ENCODE measurements around the gene TMEM61.
"Not testable (repeated sequence)": the region's sequence is repeated elsewhere in the genome, so short reads cannot be mapped to it uniquely, and the experiment has no call there.

The TMEM61 gene

DNA sequence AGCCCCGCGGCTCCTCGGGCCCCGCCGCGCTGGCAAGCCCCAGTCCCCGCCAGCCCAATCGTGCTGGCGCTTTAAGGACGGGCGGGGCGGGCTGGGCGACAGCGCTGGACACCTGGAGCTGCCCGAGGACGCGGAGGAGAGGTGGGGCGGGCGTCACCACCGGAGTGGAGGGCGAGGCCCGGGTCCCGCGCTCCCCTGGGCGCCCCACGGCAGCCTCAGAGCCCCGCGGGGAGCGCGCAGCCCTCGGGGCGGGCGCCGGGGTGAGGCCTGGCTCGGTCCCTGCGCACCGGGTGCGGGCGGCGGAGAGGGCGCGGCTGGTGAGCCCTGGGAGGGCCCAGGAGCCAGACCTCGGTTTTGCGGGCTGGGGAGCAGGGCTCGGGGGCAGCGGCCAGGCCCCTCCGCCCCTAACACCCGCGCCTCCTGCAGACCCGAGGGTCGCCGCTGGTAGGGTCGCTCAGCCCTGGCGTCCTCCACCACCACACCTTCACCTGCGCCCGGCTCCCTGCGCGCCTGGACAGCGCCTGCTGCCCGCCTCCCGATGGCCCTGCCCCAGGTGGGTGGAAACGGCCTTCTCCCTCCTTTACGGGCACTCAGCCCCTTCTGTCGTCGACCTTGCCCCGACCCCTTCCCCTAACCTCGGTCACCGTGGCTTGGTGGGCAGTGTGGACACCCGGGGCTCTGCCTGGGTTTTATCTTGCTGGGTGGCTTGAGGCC, at the start of gene TMEM61:
TSS of gene TMEM61 (plus strand) at position 101 of the 714 bp plus-strand sequence. CDS start at position 539, 438 bp downstream.
- no peak for DNase-seq (ENCODE audit: low read depth in 2 of 2)

DNA sequence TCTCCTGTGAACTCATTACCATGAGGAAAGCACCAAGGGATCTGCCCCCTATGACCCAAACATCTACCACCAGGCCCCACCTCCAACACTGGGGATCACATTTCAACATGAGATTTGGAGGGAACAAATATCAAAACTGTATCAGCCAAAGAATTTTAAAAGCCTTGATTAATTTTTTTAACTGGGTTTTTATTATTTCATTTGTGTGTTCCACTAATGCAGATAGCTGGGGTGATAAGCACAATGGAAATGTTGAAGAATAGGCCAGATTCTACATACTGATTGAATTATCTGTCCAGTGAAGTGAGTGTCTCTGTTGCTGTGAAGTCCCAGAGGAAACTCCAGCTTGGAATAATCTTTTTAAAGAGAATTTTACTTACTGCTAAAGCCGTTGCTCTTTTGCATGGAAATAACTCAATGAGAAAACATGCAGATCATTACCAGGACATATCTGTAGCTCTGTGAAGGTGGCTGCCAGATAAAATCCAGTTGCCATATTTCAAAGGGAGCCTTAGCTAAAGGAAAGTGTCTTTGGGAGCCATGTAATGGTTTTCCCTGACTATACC, 49.1 kb upstream of the TMEM61 start:
- no peak for DNase-seq (ENCODE audit: low read depth in 2 of 2)

DNA sequence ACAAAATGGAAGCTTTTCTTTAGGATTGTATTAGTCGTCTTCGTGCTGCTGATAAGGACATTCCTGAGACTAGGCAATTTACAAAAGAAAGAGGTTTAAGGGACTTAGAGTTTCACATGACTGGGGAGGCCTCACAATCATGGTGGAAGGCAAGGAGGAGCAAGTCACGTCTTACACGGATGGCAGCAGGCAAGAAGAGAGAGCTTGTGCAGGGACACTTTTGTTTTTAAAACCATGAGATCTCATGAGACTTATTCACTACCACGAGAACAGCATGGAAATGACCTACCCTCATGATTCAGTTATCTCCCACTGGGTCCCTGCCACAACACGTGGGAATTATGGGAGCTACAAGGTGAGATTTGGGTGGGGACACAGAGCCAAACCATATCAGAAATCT, 46.3 kb upstream of the TMEM61 start:
- DNase-seq (ENCODE audit: low read depth in 2 of 2) = not testable (repeated sequence)

DNA sequence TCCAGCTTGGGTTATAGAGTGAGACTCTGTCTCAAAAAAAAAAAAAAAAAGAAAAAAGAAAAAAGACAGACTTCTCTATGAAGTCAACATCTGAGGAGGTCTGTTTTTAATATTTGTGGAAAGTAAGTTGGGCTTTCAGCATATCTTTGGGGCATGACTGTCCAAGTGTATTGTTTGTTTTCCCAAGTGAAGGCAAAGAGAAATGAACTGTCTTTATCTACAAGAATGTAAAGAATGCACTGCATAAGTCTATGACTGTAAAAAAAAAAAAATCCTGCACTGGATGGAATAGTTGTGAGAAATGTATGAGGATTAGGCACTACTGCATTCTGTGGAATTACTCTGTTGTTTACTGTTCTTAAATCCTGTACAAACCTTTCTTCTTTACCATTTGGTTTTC, 45.6 kb upstream of the TMEM61 start:
- DNase-seq (ENCODE audit: low read depth in 2 of 2) = no peak

DNA sequence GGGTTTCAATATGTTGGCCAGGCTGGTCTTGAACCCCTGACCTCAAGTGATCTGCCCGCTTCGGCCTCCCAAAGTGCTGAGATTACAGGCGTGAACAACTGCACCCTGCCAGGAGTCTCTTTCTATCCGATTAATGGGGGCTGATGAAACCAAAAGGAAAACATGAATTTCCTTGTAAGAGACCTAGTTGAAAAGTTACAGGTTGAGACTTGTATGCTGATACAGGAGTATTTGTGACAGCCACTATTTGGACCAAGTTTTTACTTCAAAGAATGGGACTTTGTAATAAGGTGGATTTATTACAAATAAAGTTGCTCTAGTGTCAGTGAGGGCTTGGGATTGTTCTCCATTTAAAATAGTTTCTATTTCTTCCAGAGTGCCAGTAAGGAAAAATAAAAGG, 43.6 kb upstream of the TMEM61 start:
- DNase-seq (ENCODE audit: low read depth in 2 of 2) = no peak

DNA sequence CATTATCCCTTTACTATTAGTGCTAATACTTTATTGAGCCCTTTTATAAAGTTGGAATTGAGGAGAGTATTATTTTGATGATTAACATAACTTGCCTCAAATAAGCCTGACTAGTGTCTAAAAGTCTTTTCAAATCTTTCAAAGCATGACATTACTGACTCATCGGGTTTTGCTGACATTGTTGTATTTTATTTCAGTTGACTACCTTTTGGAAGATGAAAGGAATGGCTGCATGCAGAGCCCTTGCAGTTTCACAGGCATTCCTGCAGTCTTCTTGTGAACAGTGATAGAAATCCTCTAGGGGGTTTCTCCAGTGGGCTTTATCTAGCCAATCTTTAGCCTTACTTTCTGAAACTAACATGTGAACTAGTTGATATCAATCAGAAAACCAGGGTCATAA, 43.0 kb upstream of the TMEM61 start:
- no peak for DNase-seq (ENCODE audit: low read depth in 2 of 2)

DNA sequence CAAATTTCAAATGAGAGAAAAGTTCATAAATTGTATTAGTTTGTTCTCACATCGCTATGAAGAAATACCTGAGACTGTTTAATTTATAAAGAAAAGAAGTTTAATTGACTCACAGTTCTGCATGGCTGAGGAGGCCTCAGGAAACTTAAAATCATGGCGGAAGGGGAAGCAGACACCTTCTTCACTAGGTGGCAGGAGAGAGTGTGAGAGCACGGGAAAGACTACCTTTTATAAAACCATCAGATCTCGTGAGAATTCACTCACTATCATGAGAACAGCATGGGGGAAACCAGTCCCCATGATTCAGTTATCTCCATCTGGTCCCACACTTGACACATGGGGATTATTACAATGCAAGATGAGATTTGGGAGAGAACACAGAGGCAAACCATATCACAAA, 41.5 kb upstream of the TMEM61 start:
- not testable (repeated sequence) for DNase-seq (ENCODE audit: low read depth in 2 of 2)

DNA sequence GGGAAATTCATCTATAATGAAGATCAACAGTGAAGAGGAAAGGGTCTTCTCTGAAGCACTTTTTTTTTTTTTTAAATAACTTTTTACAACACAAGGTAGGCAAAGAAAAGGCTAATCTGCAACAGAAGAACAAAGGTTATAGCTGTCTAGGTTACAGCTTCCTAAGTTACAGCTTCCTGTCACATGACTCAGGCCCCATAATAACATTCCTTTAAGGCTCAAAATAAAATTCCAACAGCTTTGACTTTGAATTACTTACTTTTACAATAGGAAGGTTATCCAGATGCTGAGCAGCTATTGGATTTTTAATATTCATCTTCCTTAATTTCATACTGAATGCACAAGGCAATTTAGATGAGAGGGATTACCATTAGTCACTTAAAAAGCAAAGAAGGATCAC, 40.4 kb upstream of the TMEM61 start:
- DNase-seq (ENCODE audit: low read depth in 2 of 2) = no peak

DNA sequence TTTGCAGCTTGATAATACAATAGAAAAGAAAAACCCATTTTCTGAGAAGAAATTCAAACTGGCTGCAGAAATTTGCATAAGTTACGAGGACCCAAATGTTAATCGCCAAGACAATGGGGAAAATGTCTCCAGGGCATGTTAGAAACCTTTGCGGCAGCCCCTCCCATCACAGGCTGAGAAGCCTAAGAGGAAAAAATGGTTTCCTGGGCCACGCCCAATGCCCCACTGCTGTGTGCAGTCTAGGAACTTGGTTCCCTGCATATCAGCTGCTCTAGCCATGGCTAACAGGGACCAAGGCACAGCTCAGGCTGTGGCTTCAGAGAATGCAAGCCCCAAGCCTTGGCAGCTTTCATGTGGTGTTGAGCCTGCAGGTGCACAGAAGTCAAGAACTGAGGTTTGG, 37.5 kb upstream of the TMEM61 start:
- no peak for DNase-seq (ENCODE audit: low read depth in 2 of 2)

DNA sequence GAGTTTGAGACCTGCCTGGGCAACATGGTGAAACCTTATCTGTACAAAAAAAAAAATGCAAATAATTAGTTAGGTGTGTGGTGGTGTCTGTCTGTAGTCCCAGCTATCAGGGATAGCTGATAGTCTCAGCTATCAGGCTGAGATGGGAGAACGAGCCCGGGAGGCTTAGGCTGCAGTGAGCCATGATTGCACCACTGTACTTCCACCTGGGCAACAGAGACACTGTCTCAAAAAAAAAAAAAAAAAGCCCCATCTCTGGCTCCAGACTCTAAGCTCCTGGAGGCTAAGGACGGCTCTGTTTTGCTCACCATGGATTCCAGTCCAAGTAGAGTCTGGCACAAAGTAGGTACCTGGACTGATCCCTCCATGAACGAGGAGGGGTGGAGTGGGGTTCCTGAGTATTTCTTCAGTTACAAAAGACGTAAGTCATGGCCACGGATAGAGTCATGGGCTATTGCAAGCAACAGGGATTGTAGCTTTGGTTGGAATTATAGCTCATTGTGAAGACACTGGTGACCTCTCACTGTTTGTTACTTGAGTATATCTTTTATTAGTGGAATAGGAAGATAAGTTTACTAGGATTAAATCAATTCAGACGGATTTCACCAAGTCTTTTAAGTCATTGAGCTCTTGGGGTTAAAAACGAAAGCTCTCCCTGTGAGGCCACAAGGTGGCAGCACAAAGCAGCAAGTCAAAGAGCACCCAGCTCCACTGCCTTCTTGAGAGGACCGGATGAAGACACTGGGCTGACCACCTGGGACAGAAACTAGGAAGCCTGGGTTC, 35.6 kb upstream of the TMEM61 start:
- DNase-seq (ENCODE audit: low read depth in 2 of 2) = peak; percentile 26 to 54

DNA sequence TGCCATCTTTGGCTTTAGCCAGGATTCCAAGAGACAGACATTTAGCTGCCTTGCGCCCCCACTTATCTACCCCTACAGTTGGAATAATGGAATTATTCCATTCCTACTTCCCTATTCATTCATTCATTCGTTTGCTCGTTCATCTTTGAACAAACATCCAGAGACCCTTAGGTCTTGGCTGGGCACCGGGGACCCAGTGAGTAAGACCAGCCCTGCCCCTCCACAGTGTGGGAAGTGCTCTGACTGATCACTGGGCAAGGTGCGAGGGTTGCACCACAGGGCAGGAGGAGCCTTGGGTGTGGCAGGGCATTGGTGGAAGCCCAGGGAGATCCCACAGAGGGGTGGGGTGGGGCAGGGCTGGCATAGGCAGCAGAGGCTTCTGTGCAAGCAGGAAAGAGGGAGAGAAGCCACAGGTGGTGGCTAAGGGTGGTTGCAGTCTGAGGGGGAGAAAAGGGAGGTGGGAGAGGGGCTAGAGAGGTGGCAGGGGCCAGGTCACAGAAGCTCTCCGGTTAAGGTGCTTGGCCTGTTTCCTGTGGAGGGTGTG, 35.0 kb upstream of the TMEM61 start:
- no peak for DNase-seq (ENCODE audit: low read depth in 2 of 2)

DNA sequence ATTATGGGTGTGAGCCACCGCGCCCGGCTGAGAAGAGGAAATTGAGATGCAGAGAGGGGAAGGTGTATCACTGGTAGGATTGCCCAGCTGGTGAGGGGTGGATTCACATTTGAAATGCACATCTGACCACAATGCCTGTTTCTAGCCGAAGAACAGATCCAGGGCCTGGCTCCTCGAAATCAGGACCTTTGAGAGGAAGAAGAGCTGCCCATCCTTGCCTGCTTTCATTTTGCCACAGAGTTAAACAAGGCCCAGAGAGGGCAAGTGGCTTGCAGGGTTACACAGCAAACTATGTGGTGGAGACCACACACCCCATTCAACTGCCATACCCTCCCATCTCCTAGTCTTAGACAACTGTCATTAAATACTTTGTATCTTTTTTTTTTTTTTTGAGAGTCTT, 32.9 kb upstream of the TMEM61 start:
- no peak for DNase-seq (ENCODE audit: low read depth in 2 of 2)

DNA sequence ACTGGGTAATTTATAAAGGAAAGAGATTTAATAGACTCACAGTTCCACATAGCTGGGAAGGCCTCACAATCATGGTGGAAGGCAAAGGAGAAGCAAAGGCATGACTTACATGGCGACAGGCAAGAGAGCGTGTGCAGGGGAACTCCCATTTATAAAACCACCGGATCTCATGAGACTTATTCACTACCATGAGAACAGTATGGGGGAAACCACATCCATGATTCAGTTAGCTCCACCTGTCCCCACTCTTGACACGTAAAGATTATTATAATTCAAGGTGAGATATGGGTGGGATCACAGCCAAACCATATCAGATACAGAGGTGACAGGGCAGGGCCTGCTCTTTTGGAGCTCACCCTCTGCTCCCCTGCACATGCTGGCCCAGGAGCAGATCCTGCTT, 31.4 kb upstream of the TMEM61 start:
- no peak for DNase-seq (ENCODE audit: low read depth in 2 of 2)

DNA sequence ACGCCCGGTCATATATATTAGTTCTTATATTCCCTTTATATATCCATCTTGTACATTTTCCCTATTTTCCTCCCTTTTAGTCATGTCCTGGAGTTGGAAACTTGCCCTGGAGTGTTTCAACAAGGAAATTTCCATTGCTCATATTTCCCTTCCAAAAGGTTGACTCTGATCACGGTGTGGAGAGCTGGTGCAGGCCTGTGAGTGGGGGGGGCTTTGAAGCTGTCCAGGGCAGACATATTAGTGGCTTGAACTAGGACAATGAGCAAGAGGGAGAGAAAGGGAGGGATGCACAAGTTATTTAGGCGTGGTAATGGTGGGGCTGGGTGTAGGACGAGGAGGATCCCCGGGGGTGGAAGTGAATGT, 30.4 kb upstream of the TMEM61 start:
- no peak for DNase-seq (ENCODE audit: low read depth in 2 of 2)

DNA sequence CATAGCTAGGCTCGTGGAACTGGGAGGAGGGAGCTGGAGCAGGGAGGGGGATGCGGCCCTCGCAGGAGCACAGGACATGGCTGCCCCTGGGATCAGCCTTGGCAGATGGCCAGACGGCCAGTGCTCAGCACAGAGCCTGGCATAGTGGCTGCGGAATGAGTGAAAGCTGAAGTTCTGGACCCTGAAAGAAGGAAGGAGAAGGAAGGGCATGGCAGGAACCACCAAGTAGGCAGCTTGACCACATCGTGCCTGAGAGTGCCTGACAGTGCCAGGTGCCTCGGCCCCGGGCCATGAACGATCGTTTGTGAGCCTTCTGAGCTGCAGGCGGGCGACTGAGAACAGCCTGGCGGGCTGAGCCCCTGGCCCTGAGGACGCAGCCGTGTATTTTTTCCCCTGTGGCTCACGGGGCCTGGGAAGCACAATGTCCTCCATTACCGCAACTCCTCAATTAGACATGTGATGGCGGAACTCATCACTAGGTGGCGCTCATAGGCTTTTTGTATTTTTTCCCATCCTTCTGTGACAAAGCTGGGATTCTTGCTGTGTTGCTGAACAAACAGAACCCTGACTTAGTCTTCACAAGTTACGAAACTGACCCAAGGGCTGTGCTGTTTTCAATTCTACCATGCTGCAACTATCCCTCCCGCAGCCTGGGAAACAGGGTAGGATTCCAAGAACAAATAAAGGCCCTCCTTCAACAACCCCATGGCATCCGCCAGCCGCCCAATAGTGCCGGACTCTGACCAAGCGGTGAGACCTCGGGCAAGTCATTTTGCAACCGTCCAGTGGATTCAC, 29.9 kb upstream of the TMEM61 start:
- peak; percentile 17 to 55 for DNase-seq (ENCODE audit: low read depth in 2 of 2)

DNA sequence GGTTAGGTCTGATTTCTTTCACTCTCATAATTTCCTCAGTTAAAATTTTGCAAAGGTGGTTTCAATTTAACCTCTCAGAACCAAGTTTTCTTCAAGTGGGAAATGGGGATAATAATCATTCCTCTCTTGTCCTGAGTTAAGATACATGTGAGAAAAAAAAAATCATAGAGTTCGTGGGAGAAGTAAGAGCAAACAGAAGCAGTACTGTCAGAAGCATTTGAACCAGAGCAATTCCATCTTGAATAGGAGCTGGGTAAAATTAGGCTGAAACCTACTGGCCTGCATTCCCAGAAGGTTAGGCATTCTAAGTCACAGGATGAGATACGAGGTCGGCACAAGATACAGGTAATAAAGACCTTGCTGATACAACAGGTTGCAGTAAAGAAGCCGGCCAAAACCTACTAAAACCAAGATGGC, 28.6 kb upstream of the TMEM61 start:
- no peak for DNase-seq (ENCODE audit: low read depth in 2 of 2)

DNA sequence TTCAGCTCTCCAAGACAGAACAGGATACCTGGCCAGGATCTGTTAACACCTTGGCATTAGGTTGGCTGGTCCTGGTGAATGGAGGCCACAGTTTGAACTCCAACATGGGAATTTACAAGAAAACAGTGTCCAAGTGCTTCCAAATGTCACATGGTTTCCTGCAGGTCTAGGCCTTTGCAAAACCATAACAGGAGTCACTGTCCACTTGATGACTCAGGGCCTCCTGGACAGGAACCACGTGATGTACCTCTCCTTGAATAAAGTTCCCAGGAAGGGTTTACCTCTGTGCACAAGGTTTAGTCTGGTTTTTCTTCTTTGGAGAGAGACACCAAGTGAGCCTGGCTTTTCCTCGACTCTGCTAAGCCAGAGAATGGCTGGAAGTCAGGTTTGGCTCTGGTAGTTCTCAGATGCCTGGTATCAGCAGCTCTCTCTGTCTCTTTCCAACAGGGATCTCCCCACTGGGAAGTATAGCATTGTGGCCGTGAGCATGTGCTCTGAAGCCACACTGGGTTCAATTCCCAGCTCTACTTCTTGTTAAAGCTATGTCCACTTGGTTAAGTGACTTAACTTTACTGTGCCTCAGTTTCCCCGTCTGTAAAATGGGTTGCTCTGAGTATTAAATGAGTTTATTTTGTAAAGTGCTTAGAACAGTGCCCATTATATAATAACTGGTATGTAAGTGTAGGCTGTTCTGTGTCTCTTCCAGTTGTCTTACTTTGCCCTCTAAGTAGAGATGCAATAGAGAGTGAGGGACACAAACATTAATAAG, 27.3 kb upstream of the TMEM61 start:
- DNase-seq (ENCODE audit: low read depth in 2 of 2) = no peak

DNA sequence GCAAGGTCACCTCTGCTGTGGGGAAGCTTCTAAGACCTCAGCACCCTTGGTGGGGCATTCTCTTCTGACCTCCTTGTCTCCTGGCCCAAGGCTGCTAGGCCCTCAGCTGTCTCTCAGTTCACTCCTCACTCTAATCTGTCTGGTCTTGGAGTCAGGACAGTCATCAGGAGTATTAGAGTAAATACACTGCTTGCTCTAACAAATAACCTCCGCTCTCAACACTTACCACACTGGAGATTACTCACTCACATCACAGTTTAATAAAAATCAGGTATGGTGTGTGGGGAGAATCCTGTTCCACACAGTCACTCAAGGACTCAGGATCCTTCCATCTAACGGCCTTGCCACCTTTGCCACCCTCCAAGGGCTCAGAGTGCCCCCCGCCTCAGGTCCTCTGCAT, 26.6 kb upstream of the TMEM61 start:
- no peak for DNase-seq (ENCODE audit: low read depth in 2 of 2)

DNA sequence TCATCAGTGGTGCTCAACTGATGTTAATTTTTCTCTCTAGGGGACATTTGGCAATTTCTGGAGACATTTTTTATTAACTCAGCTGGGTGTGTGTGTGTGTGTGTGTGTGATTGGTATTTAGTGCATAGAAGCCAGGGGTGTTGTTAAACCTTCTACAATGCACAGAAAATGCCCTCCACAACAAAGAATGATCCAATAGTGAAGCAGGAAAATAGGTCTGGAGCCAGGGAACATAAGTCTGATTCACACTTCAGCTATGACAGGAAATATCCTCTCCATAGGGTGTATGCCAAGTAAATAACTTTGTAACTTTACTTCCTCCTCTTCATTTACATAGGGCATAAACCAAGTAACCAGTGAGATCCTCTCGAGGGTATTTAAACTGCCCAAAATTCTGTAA, 25.1 kb upstream of the TMEM61 start:
- DNase-seq (ENCODE audit: low read depth in 2 of 2) = no peak

DNA sequence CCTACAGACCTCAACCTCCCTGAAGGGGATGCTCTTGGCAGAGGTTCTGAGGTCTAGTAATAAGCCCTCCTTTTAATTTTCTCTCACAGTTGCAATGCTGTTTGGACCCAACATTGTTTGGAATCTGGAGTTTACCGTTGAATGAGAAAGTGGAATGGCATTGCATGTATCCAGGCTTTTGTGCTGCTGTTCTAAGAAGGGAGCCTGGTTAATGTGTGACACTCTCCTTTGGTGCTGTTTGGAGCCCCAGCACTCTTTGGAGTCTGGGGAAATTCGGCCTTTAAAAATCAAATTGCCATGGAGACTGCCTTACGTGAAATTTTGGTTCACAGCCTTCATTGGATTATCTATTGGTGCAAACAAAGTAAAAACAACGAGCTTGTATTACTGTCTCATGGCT, 23.7 kb upstream of the TMEM61 start:
- DNase-seq (ENCODE audit: low read depth in 2 of 2) = no peak

DNA sequence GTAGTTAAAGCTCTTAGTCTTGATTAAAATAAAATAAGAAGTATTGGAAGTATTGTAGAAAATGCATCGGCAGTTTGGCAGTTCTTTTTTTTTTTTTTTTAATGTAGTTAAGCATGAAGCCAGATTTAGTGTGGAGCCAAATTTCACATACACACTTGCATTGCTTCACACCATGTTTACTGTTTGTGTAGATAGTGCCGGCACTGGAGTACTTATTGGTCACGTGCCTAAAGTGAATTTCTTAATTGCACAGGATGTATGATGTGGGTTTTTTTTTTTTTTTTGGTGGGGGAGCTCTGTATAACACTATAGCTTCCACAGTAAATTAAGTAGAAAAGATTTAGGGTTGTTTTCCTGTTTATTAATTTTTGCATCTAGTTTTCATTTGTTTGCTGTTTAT, 21.2 kb upstream of the TMEM61 start:
- no peak for DNase-seq (ENCODE audit: low read depth in 2 of 2)
